Pons (tissue), 1 donor: ENCODE measurements around the gene GRIN3B.
"Not testable (repeated sequence)": the region's sequence is repeated elsewhere in the genome, so short reads cannot be mapped to it uniquely, and the experiment has no call there.

Experiments used
- DNase-seq: peaks from one replicate; pipeline ENCODE4 v3.0.0-alpha.2; 2016; ENCODE audit warnings: low spot score

Gene GRIN3B

GRCh38 chr19:1019616-1019961, 19.4 kb downstream of the GRIN3B start:
- DNase-seq: no peak

DNA sequence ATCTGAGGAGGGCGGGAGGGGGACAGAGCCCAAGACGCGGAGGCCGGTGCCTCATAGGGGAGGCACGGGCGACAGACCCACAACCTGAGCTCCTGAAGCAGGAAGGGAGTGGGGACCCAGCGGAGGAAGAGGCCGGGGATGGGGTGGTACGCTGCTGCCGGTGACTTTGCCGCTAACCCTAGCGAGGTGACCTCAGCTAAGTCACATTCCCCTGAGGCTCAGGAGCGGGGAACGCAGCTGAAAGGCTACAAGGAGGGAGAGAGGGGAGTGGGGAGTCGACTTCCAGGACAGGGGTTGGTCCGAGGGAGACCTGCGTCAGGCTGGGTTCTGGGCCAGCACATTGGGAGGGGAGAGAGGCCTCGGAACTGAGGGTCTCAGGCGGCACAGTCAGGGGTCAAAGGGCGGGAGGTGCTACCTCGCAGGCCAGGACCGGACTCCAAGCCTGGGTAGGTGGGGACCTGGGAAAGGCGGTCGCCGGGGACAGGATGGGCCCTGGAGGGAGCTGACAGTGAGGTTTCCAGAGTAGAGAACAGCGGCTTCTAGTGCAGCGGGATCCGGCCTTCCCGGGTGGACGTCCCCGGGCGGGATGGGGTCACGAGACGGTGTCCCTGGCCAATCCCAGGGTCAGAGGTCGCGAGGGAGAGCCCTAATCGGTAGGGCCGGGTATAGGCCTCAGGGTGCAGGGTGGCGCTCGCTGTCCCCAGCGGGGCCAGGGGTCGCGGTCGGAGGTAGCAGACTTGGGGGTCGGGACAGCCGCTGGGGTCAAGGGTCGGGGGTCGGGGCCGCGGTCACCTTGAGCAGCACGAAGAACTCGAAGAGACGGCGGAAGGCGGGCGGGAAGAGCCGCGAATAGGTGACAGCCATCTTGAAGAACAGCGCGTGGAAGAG, 20.0 kb downstream of the GRIN3B start:
- no peak for DNase-seq

- peak; percentile 98 for DNase-seq
These were observed 20.7 kb downstream of the GRIN3B start, which contains the start of gene TMEM259 for GRCh38 chr19:1020868-1021425. TMEM259 (minus strand) TSS chr19:1021123; CDS start chr19:1020996, 127 bp downstream.

DNA sequence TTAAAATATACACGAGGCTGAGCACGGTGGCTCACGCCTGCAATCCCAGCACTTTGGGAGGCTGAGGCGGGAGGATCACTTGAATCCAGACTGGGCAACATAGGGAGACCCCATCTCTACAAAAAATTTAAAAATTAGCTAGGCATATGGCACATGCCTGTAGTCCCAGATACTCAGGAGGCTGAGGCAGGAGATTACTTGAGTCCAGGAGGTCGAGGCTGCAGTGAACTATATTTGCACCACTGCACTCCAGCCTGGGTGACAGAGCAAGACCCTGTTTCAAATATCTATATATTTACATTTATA, 23.6 kb downstream of the GRIN3B start:
- not testable (repeated sequence) for DNase-seq

DNA sequence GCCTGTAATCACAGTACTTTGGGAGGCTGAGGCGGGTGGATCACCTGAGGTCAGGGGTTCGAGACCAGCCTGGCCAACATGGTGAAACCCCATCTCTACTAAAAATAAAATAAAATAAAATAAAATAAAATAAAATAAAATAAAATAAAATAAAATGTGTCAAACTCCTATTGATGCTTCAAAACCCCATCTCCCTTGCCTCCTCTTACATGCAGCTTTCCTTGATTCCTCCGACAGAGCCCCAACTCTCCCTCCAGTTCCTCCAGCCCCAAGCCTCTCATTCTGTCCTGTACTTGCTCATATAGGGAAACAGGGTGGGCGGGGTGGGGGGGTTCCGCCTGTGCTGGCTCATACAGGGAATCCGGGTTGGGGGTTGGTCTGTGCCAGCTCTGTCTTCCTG, 24.9 kb downstream of the GRIN3B start:
- DNase-seq: not testable (repeated sequence)

GRCh38 chr19:1025960-1026782, 26.0 kb downstream of the GRIN3B start, which contains the start of gene CNN2:
CNN2 (plus strand) TSS chr19:1026608; CDS start chr19:1026662, 54 bp downstream.
- no peak for DNase-seq

- DNase-seq: no peak
These were observed 26.8 kb downstream of the GRIN3B start for GRCh38 chr19:1026783-1027649.

GRCh38 chr19:1027650-1028061, 27.4 kb downstream of the GRIN3B start:
- DNase-seq: no peak

DNA sequence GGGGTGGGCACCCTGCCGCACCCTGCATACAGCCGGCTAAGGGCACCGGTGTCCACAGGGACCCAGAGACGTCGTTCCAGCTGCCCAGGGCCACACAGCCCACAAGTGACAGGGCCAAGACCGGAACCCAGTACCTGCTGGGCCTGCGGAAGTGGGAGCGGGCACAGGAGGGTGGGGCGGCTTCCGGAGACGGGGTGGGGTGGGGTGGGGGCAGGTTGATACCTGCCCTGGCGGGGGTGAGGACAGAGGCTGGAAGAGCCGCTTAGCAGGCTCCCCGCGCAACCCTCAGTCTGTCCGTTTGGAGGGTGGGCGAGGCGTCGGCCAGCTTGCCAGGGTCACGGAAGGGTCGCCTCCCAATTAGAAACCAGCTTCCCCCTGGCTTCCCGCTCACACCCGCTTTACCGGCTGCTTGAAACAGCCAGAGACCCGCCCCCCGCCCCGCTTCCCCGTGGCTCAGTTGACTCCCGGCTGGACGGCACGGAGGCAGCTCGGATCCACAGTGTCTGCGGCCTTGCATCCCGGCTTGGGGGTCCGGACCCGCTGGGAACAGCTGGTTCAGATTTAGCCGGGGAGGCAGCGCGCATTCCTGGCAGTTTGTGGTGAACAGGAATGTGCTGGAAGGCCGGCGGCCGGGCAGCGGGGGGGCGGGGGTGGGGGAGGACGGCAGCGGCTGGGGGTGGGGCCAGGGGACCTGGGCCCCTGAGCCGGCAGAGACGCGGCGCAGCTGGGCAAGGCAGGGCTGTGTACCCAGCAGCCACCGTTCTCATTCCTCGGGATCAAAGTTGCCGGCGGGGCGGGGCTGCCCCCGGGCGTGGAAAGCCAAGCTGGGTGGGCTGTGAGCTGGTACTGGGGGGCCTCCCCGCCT, 28.1 kb downstream of the GRIN3B start:
- DNase-seq: no peak

DNA sequence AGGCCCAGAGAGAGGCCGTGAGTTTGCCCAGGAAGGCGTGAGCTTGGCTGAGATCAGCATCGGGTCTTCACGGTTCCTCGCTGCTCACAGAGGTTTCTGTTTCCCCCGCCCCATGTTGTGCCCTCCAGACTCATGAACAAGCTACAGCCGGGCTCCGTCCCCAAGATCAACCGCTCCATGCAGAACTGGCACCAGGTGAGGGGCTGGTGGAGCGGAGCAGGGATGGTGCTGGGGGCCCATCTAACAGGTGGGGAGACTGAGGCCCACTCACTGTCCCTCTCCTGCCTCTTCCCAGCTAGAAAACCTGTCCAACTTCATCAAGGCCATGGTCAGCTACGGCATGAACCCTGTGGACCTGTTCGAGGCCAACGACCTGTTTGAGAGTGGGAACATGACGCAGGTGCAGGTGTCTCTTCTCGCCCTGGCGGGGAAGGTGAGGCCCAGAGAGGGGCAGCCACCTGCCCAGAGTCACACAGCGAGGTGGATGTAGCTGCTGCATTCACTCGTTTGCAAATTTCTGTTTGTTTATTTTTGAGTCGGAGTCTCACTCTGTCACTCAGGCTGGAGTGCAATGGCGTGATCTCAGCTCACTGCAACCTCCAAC, 32.1 kb downstream of the GRIN3B start:
- DNase-seq: no peak

DNA sequence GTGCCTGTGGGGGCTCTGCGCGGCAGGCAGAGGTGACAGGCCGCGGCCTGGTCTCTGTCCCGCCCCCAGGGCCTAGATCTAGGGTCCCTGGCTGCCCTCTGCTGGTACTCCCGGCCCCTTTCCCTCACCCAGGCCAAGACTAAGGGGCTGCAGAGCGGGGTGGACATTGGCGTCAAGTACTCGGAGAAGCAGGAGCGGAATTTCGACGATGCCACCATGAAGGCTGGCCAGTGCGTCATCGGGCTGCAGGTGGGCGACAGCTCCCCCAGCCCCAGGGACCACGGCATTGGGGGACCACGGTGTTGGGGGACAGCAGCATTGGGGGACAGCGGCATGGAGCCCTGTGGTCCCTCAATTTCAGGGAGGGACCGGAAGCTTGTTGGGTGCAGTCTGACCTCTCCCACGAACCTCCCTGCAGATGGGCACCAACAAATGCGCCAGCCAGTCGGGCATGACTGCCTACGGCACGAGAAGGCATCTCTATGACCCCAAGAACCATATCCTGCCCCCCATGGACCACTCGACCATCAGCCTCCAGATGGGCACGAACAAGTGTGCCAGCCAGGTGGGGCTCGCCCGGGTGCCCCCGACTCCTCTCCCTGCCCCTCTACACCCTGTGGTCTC, 35.9 kb downstream of the GRIN3B start:
- DNase-seq: no peak

- no peak for DNase-seq
These were observed 37.4 kb downstream of the GRIN3B start for GRCh38 chr19:1037621-1038064.

DNA sequence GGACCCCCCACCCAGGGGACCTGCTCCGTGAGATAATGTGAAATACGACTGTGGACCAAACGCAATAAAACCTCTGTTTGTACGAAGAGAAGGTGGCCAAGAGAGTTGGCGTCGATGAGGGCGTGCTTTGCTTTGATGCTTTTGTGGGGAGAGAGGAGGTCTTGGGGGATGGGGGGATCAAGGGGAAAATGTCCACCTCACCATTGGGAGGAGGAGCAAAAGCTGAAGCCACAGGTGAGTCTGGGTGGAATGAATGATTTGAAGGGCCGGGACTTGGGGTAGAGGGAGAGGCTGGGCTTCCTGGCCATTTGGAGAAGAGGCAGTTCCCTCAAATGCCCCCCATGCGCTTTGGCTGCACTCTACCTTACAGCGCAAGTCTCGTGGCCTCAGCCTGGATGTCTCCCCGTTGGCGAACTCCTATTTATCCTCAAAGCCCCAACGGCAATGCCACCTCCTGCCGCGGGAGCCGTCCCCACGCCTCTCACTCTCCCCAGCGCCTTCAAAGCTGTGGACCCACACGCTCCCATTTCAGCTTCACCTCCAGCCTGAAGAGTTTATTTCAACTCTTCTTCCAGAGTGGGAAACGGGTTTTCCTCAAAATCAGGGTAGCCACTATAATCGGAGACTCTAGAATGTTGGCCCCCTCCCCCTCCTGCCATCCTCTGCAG, 38.9 kb downstream of the GRIN3B start:
- DNase-seq: no peak

- peak; percentile 89 for DNase-seq
These were observed 39.6 kb downstream of the GRIN3B start, which contains the start of gene ABCA7 for GRCh38 chr19:1039646-1040475. ABCA7 (plus strand) TSS chr19:1040107; CDS start chr19:1041362, 1,255 bp downstream.

DNA sequence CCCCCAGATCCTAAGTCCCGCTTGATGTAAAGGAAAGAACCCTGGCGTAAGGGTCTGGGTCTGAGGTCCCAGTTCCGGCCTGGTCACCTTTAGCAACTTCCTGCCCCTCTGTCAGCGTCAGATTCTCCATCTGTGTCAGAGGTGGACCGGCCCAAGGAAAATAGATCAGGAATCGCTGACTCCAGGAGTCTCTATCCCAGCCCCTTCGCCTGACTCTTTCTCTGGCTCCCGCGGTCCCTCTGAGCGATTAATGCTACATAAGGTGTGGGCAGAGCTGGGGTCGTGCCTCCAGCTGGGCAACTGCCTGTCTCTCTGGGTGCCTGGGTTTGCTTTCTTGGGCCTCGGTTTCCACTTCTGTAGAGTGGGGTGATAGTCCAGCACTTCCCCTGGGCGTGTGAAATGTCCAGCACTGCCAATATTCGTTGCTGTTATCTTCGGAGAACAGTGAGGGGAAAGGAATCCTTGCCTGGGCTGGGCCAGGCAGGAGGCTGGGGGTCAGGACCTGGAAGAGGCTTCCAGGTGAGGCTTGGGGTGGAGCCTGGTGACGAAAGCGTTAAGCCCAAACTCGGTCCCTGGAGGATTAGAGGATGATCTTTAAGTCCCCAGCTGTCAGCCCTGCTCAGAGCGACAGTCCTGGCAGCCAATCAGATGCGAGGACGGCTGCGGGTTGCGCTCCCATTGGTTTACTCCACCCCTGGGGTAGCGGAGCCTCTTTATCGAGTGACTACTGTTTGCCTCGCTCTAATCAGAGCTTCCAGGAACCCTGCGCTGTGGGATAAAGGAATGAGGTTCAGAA, 40.5 kb downstream of the GRIN3B start:
- DNase-seq: peak; percentile 86

DNA sequence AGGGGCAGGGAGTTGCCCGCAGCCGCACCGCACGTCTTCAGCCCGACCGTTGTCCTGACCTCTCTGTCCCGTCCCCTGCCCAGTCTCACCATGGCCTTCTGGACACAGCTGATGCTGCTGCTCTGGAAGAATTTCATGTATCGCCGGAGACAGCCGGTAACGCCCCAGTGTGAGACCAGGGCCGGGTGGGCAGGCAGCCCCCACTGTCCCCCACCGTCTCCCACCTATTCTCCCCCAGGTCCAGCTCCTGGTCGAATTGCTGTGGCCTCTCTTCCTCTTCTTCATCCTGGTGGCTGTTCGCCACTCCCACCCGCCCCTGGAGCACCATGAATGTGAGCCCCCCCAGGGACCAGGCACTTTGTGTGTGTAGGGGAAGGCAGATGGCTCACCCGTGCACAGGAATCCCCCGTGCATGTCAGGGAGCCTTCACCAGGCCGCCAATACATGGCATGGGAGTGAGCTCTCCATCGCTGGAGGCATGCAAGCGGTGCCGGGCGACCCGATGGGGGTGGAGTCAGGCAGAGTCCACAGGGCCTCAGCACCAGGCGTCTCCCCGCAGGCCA, 41.1 kb downstream of the GRIN3B start:
- DNase-seq: no peak
